SK-N-MC (cell line): ENCODE results near the gene DYRK1B.

Source experiments
- EZH2 ChIP-seq: fragments of 200-600 bp; sonication (generic); IDR thresholded peaks from one replicate; pipeline ENCODE4 v1.6.1; 2017; ENCODE audit warnings: antibody characterized with exemption
- POLR2AphosphoS5 ChIP-seq: IDR thresholded peaks from 2 replicates; pipeline ENCODE4 v1.6.1; 2012; ENCODE audit warnings: mild to moderate bottlenecking, low read depth, low read length, borderline replicate concordance

GRCh38 chr19:39846678-39847486 lies 12.9 kb upstream of the DYRK1B start:
- TF ChIP-seq POLR2AphosphoS5 (no peak), EZH2 (no peak)
